Upper lobe of left lung (tissue), 4 donors: ENCODE results near the gene MTG2.

Experiments
- CTCF ChIP-seq, 6 experiments: fragments of 450-650 bp in 4 of 6; fragments of 200-600 bp in 2 of 6; sonication (generic) in 2 of 6; IDR thresholded peaks; one replicate each; pipeline ENCODE4 v1.5.1; 2016 to 2019; ENCODE audit warnings: antibody characterized with exemption in 6 of 6
- EP300 ChIP-seq, 4 donors: sonication (generic); formaldehyde crosslinking; IDR thresholded peaks; one replicate each; pipeline ENCODE4 v1.5.1; 2017; ENCODE audit warnings: antibody characterized with exemption in 4 of 4, control low read depth in 2 of 4
- POLR2A ChIP-seq, 4 donors: fragments of 450-650 bp; IDR thresholded peaks; one replicate each; pipeline ENCODE4 v1.5.1; 2016 to 2017; ENCODE audit warnings: antibody characterized with exemption in 4 of 4, mild to moderate bottlenecking in 2 of 4
- POLR2AphosphoS5 ChIP-seq, 2 donors: sonication (generic); formaldehyde crosslinking; IDR thresholded peaks; one replicate each; pipeline ENCODE4 v1.5.1; 2017; ENCODE audit warnings: antibody characterized with exemption in 2 of 2

DNA sequence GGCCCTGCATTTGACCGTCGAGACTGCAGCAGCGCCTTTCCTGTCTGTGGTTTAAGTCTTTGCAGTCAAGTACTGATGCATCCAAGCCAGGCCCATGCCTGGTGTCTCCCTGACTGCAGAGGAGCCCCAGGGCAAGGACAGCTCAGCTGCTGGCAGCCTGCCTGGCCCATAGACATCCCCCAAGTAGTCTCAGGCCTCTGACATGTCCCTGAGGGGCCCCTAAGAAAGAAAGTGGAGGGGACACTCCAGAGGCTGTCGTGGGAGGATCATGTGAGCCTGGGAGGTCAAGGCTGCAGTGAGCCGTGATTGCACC lies 19.2 kb downstream of the MTG2 start:
- TF ChIP-seq POLR2AphosphoS5 (IDR thresholded peaks at IDR 0.05) (no peak), EP300 (IDR thresholded peaks at IDR 0.05) (no peak), CTCF (IDR thresholded peaks at IDR 0.05) (no peak), POLR2A (IDR thresholded peaks at IDR 0.05) (no peak)
